GM21576 (cell line): ENCODE data around the gene RHBDL1.

Experiments used
- ATAC-seq: cut with Tn5 transposase; IDR thresholded peaks from one replicate; pipeline ENCODE4 v1.9.1; 2021; ENCODE audit warnings: mild to moderate bottlenecking, moderate library complexity; ENCODE audit not compliant: unreplicated experiment

RHBDL1 gene

DNA sequence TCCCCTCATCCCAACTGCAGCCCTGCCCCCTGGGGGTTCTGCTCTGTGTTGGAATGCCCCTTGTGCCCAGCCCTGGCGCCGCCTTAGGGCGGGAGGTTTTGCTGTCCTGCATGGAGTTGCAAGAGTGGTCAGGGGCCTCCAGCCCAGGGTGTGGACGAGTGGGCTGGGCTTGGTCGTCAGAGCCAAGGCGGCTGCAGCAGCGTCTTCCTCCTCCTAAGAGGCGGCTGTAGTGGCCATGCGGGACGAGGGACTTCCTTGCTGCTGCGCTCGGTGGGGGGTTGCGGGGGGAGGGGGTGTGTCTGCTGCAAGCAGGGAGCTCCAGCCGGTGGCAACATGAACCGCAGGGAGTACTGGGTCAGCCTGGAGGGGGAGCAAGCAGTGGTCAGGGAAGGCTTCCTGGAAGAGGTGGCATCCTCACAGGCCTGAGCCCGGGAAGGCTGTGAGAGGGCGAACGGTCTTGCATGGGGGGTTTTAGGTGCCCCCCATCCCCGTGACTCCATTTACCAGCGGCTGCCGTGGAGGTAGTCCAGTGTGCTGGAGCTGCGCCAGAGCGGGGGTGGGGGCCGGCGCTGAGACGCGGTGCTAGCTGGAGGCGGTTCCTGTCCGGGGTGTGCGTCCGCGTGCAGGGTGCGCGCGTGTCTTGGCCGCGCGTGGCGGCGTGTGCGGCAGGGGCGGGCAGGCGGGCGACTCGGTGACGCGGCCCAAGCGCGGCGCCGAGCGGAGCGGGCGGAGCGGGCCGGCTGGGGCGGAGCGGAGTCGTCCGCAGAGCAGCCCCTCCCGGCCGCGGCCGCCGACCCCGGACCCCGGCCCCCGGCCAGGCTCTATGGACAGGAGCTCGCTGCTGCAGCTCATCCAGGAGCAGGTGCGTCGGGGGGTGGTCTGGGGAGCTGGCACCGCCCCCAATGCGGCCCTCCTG is at the start of gene RHBDL1:
TSS of gene RHBDL1 (plus strand) at position 704 of the 916 bp plus-strand sequence. CDS start at position 824, 120 bp downstream.
- ATAC-seq = no peak

DNA sequence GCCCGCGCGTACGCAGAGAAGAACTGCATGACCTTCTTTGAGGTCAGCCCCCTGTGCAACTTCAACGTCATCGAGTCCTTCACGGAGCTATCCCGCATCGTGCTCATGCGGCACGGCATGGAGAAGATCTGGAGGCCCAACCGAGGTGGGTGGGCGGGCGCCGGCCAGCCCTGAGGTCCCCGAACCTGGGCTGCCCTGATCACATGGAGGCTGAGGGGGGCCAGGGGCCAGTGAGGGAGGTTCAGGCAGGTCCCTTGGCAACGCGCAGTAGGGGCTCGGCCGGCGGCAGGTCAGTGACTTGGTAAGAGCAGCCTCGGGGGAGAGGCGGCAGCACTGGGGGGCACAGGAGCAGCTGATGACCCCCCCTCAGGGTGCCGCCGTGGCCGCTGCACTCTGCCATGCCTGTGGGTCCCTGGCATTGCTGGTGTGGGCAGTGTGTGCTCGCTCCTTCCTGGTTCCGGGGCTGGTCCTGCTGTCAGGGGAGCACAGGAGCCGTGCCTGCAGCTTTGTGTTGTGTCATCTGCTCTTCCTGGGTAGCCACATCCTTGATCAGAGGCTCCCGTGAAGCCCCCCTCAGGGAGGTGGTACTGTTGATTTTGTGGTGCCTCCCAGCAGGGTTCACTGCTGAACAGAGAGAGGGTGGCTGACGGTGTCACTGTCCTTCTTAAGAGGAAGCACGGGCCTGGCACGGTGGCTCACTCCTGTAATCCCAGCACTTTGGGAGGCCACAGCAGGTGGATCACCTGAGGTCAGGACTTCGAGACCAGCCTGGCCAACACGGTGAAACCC is 49.3 kb upstream of the RHBDL1 start:
- ATAC-seq = no peak

DNA sequence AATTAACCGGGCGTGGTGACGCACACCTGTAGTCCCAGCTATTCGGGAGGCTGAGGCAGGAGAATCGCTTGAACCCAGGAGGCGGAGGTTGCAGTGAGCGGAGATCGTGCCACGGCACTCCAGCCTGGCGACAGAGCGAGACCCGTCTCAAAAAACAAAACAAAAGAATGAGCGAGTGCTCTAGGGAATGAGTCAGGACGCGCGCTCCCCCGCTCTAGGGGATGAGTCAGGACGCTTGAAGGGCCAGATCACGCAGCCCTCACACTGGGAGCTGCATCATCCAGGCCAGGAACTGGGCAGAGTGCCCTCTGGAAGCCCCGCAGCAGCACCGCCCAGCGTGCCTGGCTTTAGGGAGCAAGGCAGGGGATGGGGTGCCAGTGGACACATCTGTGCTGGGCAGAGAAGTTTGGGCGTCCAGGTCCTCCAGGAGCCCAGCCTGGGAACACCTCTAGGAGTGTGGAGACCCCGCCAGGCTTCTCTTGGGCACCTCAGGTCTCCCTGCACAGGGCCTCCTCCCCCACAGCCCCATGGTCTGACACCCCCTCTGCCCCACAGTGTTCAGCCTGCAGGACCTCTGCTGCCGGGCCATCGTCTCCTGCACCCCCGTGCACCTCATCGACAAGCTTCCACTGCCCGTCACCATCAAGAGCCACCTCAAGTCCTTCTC is 48.6 kb upstream of the RHBDL1 start:
- ATAC-seq = no peak

DNA sequence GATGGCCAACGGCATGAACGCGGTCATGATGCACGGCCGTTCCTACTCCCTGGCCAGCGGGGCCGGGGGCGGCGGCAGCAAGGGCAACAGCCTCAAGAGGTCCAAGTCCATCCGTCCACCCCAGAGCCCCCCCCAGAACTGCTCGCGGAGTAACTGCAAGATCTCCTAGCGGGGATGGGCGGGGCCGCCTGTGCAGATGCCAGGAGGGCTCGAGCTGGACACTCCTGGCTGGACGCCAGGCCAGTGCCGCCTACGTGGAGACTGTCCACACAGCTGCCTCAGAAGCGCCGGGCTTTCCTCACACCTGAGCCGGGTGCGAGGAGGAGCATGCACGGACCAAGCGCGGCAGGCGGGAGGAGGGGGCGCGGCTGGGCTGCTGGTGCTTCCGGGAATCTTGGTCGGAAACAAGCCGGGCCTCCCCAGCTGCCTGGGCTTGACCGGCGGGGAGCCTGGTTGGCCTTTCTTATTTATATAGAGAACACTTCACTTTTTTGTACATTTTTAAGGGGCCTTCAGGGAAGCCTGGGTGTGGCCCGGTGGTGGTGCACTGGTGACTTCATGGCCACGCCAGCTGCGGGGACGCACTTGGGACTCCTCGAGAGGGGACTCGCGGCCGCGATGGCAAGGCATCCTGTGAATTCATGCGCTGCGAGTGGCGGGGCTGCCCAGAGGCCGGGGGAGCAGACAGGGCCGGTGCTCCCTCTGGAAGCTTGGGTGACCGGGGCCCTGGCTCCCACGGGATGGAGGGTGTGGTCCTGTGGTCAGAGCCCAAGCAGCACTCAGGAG is 47.8 kb upstream of the RHBDL1 start:
- ATAC-seq = no peak

DNA sequence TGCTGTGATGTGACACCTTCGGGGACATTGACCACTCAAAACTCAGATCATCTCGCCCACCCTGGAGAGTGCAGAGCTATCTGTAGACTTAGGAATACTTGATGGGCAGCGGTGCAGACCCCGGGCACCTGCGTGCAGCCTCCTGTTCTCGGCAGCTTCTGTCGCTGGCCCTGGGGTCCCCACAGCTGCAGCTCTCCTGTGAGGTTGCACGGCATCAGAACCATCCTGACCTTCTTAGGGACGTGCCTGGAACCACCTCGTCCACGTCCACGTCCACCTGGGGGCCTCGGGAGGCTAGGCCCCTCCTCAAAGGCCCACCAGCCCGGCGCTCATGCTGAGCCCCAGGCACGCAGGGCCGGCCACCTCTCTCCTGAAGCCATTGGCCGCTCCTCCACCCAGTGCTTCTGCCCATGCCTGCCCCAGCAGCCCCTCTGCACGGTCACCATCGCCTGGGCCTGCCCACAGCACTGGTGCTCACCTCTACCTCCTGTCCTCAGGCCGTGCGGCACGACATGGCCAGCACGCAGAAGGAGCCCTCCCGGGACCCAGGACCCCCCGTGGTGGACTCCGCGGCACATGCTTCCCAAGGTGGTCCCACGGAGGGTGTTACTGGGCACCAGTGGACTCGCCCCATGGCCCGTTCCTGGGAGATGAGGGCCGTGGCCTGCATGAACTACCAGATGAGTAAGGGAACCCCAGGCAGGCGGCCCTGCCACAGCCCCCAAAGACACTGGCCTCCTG is 47.0 kb upstream of the RHBDL1 start:
- ATAC-seq = no peak

DNA sequence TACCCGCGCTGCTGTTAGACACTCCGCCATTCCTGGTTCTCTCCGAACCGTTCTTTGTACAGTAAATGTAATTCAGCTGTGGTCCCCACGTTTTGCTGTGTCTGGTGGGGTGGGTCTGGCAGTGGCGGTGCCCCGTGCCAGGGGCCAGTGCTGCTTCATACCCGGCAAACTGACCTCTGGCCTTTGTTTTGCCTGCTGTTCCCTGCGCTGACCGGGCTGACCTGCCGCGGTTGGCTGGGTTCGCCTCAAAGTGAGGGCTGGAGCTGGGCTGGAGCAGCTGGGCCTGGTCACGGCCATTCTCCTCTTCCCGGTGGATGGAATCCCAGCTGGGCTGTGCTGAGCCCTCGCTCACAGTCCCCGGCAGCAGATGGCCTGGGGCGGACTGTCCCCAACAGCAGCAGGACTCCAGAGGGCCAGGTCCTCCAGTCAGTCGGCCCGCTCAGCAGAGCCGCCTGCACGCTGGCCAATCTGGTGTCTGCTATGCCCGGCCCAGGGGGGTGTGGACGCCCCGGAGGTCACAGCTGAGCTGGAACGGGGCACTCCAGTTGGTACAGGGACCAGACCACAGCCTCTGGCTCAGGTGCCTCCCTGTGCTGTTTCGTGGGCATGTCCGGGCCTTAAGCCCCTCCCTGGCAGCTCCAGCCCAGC is 46.2 kb upstream of the RHBDL1 start:
- ATAC-seq = no peak

DNA sequence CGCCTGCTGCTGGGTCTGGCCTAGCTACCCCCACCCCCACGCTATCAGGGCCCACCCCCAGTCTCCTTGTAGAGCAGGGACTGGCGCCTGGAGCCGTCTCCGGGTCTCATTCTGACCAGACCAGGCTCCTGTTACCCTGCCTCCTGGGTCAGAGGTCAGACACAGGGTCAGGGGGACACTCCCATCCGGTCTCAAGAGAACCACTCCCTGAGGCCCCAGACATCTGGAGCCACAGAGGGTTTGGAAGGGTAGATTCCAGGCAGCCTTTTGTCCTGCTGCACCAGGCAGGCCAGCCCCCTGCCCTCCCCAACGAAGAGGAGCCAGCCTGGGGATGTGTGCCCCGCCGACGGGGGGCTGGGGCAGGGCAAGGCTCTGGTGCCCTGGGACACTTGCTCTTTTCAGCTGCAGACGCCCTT is 45.6 kb upstream of the RHBDL1 start:
- ATAC-seq = no peak

DNA sequence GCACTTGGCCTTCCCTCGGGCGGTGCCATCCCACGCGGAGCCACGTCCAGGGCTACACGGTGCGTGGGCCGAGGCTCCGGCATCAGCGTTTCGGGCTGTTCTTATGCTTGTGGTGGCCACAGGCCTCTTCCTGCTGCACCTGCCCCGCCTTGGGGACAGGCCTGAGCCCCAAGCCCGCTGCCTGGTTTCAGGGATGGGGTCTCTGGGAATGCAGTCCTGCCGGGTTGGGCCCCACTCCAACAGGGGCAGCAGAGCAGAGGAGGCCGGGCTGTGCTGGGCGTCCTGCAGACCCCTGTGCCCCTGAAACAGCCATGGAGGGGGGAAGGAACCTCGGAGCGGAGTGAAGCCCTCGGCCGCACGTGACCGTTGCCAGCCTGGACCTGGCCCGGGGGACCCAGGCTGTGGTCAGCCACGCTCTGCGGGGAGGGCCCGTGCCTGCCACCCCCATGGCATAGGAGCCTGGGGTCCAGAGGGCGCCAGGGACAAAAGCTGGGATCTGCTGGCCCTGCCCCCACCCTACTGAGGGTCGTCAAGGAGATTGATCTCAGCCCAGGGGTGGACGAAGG is 45.1 kb upstream of the RHBDL1 start:
- no peak for ATAC-seq

DNA sequence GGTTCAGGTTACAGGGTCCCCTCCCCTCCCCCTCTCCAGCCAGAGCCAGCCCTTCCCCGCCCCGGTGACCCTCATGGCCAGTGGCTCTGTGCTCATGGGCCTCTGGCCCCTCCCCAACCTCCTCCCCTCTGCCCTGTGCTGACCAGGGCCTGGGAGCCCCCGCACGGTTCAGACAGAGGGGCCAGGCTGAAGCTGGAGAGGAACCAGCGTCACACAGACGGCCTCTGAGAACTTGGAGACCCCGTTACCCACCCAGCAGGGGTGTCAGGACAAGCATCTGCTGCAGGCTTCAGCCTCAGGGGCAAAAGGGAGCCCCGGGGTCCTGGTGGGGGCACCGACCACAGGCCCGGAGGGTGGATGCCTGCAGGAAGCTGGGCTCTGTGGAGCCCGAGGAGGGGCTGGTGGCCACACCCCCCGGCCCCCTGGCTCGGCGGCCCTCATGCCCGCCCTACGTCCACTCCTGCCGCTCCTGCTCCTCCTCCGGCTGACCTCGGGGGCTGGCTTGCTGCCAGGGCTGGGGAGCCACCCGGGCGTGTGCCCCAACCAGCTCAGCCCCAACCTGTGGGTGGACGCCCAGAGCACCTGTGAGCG is 44.6 kb upstream of the RHBDL1 start, which contains the start of gene WFIKKN1:
TSS of gene WFIKKN1 (plus strand) at position 171 of the 591 bp plus-strand sequence. CDS start at position 440, 269 bp downstream.
- ATAC-seq = no peak

DNA sequence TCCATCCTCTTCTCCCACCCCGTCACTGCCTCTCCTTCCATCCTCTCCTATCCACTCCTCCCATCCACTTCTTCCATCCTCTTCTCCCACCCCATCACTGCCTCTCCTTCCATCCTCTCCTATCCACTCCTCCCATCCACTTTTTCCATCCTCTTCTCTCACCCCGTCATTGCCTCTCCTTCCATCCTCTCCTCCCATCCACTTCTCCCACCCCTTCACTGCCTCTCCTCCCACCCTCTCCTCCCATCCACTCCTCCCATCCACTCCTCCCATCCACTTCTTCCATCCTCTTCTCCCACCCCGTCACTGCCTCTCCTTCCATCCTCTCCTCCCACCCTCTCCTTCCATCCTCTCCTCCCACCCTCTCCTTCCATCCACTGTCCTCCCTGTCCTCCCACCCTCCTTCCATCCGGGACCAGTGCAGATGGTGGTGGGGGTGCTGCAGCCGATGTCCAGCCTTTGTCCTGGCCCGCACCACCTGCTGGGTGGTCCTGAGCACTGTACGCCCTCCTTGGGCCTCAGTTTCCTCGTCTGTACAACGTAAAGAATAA is 43.6 kb upstream of the RHBDL1 start:
- no peak for ATAC-seq

DNA sequence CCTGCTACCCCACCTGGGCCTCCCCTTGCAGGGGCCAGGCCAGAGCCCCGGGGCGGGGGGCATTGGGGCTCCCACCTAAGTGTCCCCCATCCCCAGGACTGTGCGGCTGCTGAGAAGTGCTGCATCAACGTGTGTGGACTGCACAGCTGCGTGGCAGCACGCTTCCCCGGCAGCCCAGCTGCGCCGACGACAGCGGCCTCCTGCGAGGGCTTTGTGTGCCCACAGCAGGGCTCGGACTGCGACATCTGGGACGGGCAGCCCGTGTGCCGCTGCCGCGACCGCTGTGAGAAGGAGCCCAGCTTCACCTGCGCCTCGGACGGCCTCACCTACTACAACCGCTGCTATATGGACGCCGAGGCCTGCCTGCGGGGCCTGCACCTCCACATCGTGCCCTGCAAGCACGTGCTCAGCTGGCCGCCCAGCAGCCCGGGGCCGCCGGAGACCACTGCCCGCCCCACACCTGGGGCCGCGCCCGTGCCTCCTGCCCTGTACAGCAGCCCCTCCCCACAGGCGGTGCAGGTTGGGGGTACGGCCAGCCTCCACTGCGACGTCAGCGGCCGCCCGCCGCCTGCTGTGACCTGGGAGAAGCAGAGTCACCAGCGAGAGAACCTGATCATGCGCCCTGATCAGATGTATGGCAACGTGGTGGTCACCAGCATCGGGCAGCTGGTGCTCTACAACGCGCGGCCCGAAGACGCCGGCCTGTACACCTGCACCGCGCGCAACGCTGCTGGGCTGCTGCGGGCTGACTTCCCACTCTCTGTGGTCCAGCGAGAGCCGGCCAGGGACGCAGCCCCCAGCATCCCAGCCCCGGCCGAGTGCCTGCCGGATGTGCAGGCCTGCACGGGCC is 42.8 kb upstream of the RHBDL1 start:
- ATAC-seq = no peak

DNA sequence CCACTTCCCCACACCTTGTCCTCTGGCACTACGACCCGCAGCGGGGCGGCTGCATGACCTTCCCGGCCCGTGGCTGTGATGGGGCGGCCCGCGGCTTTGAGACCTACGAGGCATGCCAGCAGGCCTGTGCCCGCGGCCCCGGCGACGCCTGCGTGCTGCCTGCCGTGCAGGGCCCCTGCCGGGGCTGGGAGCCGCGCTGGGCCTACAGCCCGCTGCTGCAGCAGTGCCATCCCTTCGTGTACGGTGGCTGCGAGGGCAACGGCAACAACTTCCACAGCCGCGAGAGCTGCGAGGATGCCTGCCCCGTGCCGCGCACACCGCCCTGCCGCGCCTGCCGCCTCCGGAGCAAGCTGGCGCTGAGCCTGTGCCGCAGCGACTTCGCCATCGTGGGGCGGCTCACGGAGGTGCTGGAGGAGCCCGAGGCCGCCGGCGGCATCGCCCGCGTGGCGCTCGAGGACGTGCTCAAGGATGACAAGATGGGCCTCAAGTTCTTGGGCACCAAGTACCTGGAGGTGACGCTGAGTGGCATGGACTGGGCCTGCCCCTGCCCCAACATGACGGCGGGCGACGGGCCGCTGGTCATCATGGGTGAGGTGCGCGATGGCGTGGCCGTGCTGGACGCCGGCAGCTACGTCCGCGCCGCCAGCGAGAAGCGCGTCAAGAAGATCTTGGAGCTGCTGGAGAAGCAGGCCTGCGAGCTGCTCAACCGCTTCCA is 42.0 kb upstream of the RHBDL1 start:
- ATAC-seq = no peak

DNA sequence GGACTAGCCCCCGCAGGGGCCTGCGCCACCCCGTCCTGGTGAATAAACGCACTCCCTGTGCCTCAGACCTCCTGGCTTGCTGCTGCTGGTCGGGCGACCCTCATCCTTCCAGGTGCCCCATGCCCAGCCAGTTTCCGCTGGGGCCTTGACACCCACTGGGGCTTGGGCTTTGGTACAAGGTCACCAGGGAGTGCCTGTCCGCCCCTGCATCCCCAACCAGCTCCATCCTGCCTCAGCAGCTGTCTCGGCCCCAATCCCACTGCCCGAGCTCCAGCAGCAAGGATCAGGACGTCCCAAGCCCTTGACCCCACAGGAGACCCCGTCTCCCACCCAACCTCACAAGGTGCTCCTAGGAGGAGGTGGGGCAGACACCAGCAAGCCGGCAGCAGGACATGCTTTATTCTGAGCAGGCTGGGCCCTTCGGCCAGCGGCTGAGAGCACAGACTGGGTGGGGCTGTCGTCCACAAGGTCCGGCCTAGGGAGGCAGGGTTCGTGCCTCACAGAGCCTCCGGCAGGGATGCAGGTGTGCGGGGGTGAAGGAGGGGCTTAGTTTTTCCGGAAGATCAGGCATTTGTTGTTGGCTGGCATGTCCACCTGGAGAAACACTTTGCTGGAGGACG is 41.3 kb upstream of the RHBDL1 start:
- ATAC-seq = no peak

DNA sequence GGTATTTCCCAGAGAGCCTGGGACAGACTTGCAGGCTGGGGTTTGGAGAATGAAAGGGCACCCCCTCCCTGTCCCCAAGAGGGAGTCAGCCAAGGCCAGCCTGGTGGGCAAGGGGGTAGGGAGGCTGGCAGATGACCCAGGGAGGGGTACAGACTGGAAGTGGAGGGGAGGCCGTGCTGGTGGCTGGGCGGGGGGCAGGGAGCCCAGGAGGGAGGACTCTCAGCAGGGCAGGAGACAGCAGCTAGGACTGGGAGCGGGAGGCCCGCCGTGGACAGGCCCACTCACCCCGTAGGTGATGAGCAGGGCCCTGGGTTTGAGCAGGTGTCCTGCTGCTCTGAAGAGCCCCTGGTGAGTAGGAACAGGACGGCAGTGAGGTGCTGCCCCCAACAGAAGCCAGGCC is 40.5 kb upstream of the RHBDL1 start:
- ATAC-seq = no peak

DNA sequence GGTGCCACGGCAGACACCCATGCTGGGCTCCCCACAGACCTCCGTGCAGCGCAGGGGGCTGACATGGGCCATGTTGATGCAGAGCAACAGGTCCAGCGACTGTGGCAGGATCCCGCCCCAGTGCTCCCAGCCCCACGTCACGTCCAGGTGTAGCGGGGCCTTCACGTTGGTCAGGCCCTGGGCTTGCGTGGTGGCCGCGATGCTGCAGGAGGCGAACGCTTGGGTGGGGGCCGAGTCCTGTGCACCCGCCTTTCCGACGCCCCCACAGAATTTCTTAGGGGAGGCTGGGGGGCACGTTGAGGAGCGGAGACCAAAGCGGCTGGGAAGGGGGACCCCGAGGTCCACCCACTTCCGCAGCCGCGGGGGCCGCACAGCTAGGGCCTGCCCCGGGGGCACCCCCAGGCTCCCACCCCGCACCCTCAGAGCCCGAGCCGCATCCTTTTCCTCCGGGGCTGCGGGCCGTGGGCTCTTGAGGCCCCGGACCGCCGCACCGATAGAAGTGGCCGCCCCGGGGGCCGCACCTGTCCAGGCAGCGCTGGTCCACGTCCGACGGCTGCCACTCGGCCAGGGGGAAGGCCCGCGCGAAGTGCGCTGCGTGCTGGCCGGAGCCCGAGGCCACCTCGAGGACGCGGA is 39.8 kb upstream of the RHBDL1 start:
- ATAC-seq = peak; percentile 11
